Measurements from ENCODE around the gene LTBP1.

DNA sequence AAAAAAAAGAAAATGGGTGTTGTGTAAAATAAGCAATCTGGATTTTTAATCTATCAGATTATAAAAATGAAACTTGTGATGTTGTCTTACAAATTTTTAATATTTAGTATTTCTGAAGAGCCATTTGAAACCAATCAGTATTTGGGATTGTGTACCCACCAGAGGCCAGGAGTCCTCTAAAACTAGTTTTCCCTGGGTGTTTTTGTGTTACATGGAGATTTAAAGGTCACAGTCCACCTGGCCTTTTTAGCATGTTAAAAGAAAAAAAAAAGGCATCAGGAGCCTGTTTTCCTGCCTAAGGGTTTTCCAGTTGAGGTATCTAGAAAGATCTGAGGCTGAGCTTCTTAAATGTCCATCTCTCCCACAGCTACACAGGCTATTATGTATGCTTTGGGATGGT lies 221.7 kb downstream of the LTBP1 start:
- TF ChIP-seq, protein P1, sequence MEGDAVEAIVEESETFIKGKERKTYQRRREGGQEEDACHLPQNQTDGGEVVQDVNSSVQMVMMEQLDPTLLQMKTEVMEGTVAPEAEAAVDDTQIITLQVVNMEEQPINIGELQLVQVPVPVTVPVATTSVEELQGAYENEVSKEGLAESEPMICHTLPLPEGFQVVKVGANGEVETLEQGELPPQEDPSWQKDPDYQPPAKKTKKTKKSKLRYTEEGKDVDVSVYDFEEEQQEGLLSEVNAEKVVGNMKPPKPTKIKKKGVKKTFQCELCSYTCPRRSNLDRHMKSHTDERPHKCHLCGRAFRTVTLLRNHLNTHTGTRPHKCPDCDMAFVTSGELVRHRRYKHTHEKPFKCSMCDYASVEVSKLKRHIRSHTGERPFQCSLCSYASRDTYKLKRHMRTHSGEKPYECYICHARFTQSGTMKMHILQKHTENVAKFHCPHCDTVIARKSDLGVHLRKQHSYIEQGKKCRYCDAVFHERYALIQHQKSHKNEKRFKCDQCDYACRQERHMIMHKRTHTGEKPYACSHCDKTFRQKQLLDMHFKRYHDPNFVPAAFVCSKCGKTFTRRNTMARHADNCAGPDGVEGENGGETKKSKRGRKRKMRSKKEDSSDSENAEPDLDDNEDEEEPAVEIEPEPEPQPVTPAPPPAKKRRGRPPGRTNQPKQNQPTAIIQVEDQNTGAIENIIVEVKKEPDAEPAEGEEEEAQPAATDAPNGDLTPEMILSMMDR (IDR thresholded peaks at IDR 0.05), result no peak
- TF ChIP-seq EZH2 (IDR thresholded peaks at IDR 0.05; ENCODE audit: borderline replicate concordance, insufficient read depth, low read depth, low read length, poor library complexity, severe bottlenecking), result no peak
